B cell (primary cell): Measurements from ENCODE around the gene MICALL2. TPM values are rescaled to one million over a fixed set of nuclear protein-coding genes. Genes with fewer than 3 reads are reported as not detected.

Experiments used
- ATAC-seq: fragments of 200-7000 bp; cut with Tn5 transposase; one replicate; pipeline ENCODE4 v1.10.0; 2021; ENCODE audit warnings: low read depth, mild to moderate bottlenecking, moderate number of reproducible peaks, moderate library complexity
- CTCF ChIA-PET: fragments of 350-600 bp; sonication (Branson Sonifier 250); formaldehyde crosslinking; loops from one replicate; lab custom pipeline; 2021; ENCODE audit warnings: antibody characterized with exemption, inconsistent platforms; lab: Charles Lee
- POLR2A ChIA-PET: fragments of 350-600 bp; sonication (Branson Sonifier 250); formaldehyde crosslinking; loops from one replicate; lab custom pipeline; 2021; ENCODE audit warnings: antibody characterized with exemption; lab: Charles Lee
- DNase-seq: peaks from one replicate; pipeline ENCODE4 v3.0.0; 2013
- H2AFZ ChIP-seq: 2 replicates; pipeline ENCODE4 v1.6.1; 2012; ENCODE audit warnings: mild to moderate bottlenecking, low read depth, low read length; ENCODE audit not compliant: insufficient read depth, poor library complexity, severe bottlenecking
- H3K27ac ChIP-seq, 2 donors: 1 replicate in 1 of 2; 2 replicates in 1 of 2; pipeline ENCODE4 v1.5.1; 2012 to 2013; ENCODE audit warnings: low read length in 2 of 2, mild to moderate bottlenecking in 2 of 2, moderate library complexity in 1 of 2
- H3K27me3 ChIP-seq, 4 experiments: fragments of 200-600 bp in 1 of 4; sonication (generic) in 1 of 4; replicated peaks in 1 of 4; 1 replicate in 2 of 4; 2 replicates in 2 of 4; pipeline versions ENCODE4 v1.6.1 to v1.7.0; 2013 to 2016; ENCODE audit warnings: low read length in 3 of 4, mild to moderate bottlenecking in 2 of 4, mixed read lengths in 1 of 4, moderate library complexity in 1 of 4; ENCODE audit not compliant: insufficient read depth in 4 of 4, control insufficient read depth in 3 of 4; ENCODE audit errors: control extremely low read depth in 1 of 4
- H3K36me3 ChIP-seq, 2 experiments: replicated peaks in 1 of 2; 1 replicate in 1 of 2; 2 replicates in 1 of 2; pipeline versions ENCODE4 v1.6.1 to v1.7.1; 2013; ENCODE audit warnings: low read length in 1 of 2; ENCODE audit not compliant: insufficient read depth in 2 of 2, control insufficient read depth in 1 of 2; ENCODE audit errors: control extremely low read depth in 1 of 2, extremely low read depth in 1 of 2
- H3K4me1 ChIP-seq, 2 donors: fragments of 200-600 bp in 1 of 2; sonication (generic) in 1 of 2; 1 replicate in 1 of 2; 2 replicates in 1 of 2; pipeline versions ENCODE4 v1.5.1 to v1.6.1; 2013 to 2017; ENCODE audit warnings: low read length in 2 of 2; ENCODE audit not compliant: control insufficient read depth in 2 of 2, insufficient read depth in 2 of 2
- H3K4me2 ChIP-seq: replicated peaks from 2 replicates; pipeline ENCODE3; 2012; ENCODE audit warnings: mild to moderate bottlenecking, low read depth, low read length; ENCODE audit not compliant: poor library complexity, severe bottlenecking
- H3K4me3 ChIP-seq, 5 experiments: fragments of 200-600 bp in 1 of 5; sonication (generic) in 1 of 5; 1 replicate in 3 of 5; 2 replicates in 2 of 5; pipeline versions ENCODE4 v1.5.1 to v1.7.0; 2011 to 2016; ENCODE audit warnings: low read length in 4 of 5, mild to moderate bottlenecking in 4 of 5, low read depth in 2 of 5, control low read depth in 1 of 5, moderate library complexity in 1 of 5; ENCODE audit not compliant: insufficient read depth in 1 of 5; ENCODE audit errors: control extremely low read depth in 1 of 5, extremely low read depth in 1 of 5
- H3K79me2 ChIP-seq: fragments of 200-600 bp; sonication (generic); one replicate; pipeline ENCODE4 v1.6.0; 2016; ENCODE audit warnings: low read length; ENCODE audit not compliant: control insufficient read depth, insufficient read depth
- H3K9ac ChIP-seq: fragments of 200-600 bp; sonication (generic); 2 replicates; pipeline ENCODE4 v1.6.1; 2017; ENCODE audit warnings: mild to moderate bottlenecking, low read length, moderate library complexity
- H3K9me3 ChIP-seq, 3 donors: one replicate each; pipeline versions ENCODE4 v1.6.1 to v1.7.1; 2013; ENCODE audit warnings: low read length in 2 of 3; ENCODE audit not compliant: control insufficient read depth in 2 of 3, insufficient read depth in 1 of 3; ENCODE audit errors: control extremely low read depth in 1 of 3
- H4K20me1 ChIP-seq: 2 replicates; pipeline ENCODE4 v1.6.0; 2012; ENCODE audit warnings: mild to moderate bottlenecking, low read length; ENCODE audit not compliant: insufficient read depth, control insufficient read depth, poor library complexity, severe bottlenecking
- H3K27ac Mint-ChIP-seq: one replicate; pipeline ENCODE4 v1.8.0; 2021; ENCODE audit warnings: mixed read lengths
- H3K27me3 Mint-ChIP-seq: one replicate; pipeline ENCODE4 v1.8.0; 2021; ENCODE audit warnings: mixed read lengths
- H3K4me1 Mint-ChIP-seq: one replicate; pipeline ENCODE4 v1.8.0; 2021; ENCODE audit warnings: mixed read lengths
- H3K4me3 Mint-ChIP-seq: one replicate; pipeline ENCODE4 v1.8.0; 2021; ENCODE audit warnings: mixed read lengths
- H3K9me3 Mint-ChIP-seq: one replicate; pipeline ENCODE4 v1.8.0; 2022; ENCODE audit warnings: mixed read lengths; ENCODE audit not compliant: insufficient read depth
- EZH2 ChIP-seq: IDR thresholded peaks from 2 replicates; pipeline ENCODE4 v1.6.1; 2012; ENCODE audit warnings: borderline replicate concordance, low read depth, mild to moderate bottlenecking, moderate library complexity, low read length; ENCODE audit not compliant: insufficient read depth, poor library complexity, severe bottlenecking
- WGBS: methylation state at CpG from one replicate; pipeline ENCODE4 v1.1.5; 2013; ENCODE audit warnings: missing lambda C conversion rate; ENCODE audit not compliant: insufficient coverage; 5-methylcytosine and 5-hydroxymethylcytosine counted together
- intact Hi-C: fragments of 100-400 bp; cut with micrococcal nuclease; formaldehyde crosslinking; loops from one replicate; pipeline ENCODE4 v1.10.0; 2022
- polyA plus RNA-seq: library from polyadenylated mRNA; depleted of rRNA; stranded (reverse); fragments of >200 nt; gene quantifications from 2 replicates; pipeline ENCODE4 v1.2.3, GENCODE V29; 2012
- total RNA-seq, 2 donors: library from RNA; stranded (reverse); fragments of 120-200 nt in 1 of 2; gene quantifications; 1 replicate in 1 of 2; 2 replicates in 1 of 2; pipeline versions ENCODE4 v1.2.3 to v1.2.4, GENCODE V29; 2013 to 2022
- TF ChIP-seq, protein P1 (sequence below): fragments of 200-600 bp; IDR thresholded peaks from one replicate; pipeline ENCODE4 v1.8.0; 2022; ENCODE audit warnings: antibody characterized with exemption, mild to moderate bottlenecking

Gene MICALL2
- total and polyA plus RNA-seq, 2 donors (not counting 1 experiment from before 2014, with no cell fraction given): 0.85 to 0.94 TPM

DNA sequence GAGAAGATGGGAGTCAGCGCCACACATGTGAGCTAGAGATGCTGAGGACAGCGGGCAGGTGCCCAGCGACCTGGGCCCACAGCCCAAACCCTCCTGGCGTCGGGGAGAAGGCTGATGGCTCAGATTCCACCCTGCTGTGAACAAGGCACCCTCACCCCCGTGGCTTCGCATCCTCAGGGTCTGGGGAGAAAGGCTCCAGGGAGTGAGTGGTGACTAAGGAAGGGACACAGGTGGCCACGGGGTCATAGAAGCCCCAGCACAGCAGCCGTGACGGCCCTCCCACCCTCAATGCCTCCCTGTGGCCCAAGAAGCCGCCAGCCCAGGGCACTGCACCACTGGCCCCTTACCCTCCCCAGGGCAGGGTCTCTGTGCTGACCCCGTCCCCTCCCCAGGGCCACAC, 25.3 kb upstream of the MICALL2 start:
- H3K4me3 ChIP-seq: no peak overlapping the region
- no peak overlapping the region for H3K9ac ChIP-seq
- no peaks in the 10 kb centered on the region for H3K27me3 Mint-ChIP-seq
- H3K9me3 Mint-ChIP-seq: no peaks in the 10 kb centered on the region
- H3K36me3 ChIP-seq: peaks cover 0 to 87% of the 10 kb centered on the region in 2 experiments
- no peak overlapping the region for H2AFZ ChIP-seq
- DNase-seq (no peak), ATAC-seq (no peak)
- intact Hi-C loops: no loop called here
- TF ChIP-seq, protein P1, sequence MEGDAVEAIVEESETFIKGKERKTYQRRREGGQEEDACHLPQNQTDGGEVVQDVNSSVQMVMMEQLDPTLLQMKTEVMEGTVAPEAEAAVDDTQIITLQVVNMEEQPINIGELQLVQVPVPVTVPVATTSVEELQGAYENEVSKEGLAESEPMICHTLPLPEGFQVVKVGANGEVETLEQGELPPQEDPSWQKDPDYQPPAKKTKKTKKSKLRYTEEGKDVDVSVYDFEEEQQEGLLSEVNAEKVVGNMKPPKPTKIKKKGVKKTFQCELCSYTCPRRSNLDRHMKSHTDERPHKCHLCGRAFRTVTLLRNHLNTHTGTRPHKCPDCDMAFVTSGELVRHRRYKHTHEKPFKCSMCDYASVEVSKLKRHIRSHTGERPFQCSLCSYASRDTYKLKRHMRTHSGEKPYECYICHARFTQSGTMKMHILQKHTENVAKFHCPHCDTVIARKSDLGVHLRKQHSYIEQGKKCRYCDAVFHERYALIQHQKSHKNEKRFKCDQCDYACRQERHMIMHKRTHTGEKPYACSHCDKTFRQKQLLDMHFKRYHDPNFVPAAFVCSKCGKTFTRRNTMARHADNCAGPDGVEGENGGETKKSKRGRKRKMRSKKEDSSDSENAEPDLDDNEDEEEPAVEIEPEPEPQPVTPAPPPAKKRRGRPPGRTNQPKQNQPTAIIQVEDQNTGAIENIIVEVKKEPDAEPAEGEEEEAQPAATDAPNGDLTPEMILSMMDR: no peak
- TF ChIP-seq EZH2: no peak
- CTCF ChIA-PET: no interaction called here
- no peak overlapping the region for H3K27ac Mint-ChIP-seq
- no peaks in the 10 kb centered on the region for H3K79me2 ChIP-seq
- no peaks in the 10 kb centered on the region for H3K27me3 ChIP-seq
- no peaks in the 10 kb centered on the region for H3K9me3 ChIP-seq
- no peak overlapping the region for H3K4me2 ChIP-seq
- H3K4me1 ChIP-seq: no peaks in the 10 kb centered on the region
- no peaks in the 10 kb centered on the region for H3K4me1 Mint-ChIP-seq
- no peak overlapping the region for H3K27ac ChIP-seq
- no peak overlapping the region for H3K4me3 Mint-ChIP-seq
- POLR2A ChIA-PET: no interaction called here
- peaks cover 6% of the 10 kb centered on the region for H4K20me1 ChIP-seq
- WGBS: 96% methylated on average over 11 of the region's 12 CpGs

GRCh38 chr7:1483536-1484505, 24.6 kb upstream of the MICALL2 start:
- H3K27me3 ChIP-seq: no peaks in the 10 kb centered on the region

More at GRCh38 chr7:1483536-1484505, 24.6 kb upstream of the MICALL2 start:
- Mint-ChIP-seq H3K4me3 (no peak overlapping the region), H3K4me1 (no peaks in the 10 kb centered on the region), H3K27ac (no peak overlapping the region), H3K27me3 (no peaks in the 10 kb centered on the region), H3K9me3 (no peaks in the 10 kb centered on the region)
- Histone ChIP-seq H3K9ac (no peak overlapping the region), H3K4me2 (no peak overlapping the region), H3K4me3 (no peak overlapping the region), H3K27ac (no peak overlapping the region), H3K4me1 (no peaks in the 10 kb centered on the region), H3K9me3 (no peaks in the 10 kb centered on the region), H2AFZ (no peak overlapping the region), H3K36me3 (peaks cover 0 to 83% of the 10 kb centered on the region in 2 experiments), H4K20me1 (peaks cover 6% of the 10 kb centered on the region), H3K79me2 (no peaks in the 10 kb centered on the region)
- intact Hi-C loops: no loop called here
- 97% methylated on average over 59 of the region's 65 CpGs for WGBS
- CTCF ChIA-PET: no interaction called here
- POLR2A ChIA-PET: no interaction called here
- no peak for ATAC-seq
- no peak for TF ChIP-seq EZH2
- TF ChIP-seq, protein P1: no peak
- DNase-seq: no peak
